ENCODE measurements around the gene COL23A1.
A peak's percentile ranks its signal among the peaks of the same experiment; 100 is the strongest.
"Not testable (repeated sequence)": the region's sequence is repeated elsewhere in the genome, so short reads cannot be mapped to it uniquely, and the experiment has no call there.

COL23A1 gene

GRCh38 chr5:178587763-178588611 lies 2.2 kb downstream of the COL23A1 start:
- DNase-seq = peak; percentile 11

DNA sequence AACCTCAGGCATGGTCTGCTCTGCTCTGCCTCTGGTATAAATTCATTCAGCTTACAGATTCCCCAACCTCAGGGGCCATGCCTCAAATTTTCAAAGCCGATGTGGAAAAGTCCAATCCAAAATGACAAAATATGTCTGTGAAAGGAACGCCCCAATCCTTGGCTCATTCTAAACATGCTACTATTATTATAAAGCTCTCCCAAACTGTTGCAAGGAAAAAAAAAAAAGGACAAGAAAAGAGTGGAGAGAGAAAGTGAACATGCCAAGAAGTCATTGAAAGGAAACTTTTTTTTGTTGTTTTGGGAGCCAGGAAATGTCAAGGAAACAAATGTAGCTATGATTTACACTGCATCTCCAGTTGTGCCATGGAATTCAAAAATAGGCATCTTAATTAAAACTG lies 3.8 kb downstream of the COL23A1 start:
- DNase-seq = no peak

GRCh38 chr5:178585421-178585820 lies 4.8 kb downstream of the COL23A1 start:
- not testable (repeated sequence) for DNase-seq

GRCh38 chr5:178583279-178583678 lies 6.9 kb downstream of the COL23A1 start:
- no peak for DNase-seq

GRCh38 chr5:178582291-178582690 lies 7.9 kb downstream of the COL23A1 start:
- DNase-seq = no peak

- DNase-seq = no peak
Observed at GRCh38 chr5:178581621-178582020, 8.6 kb downstream of the COL23A1 start.

DNA sequence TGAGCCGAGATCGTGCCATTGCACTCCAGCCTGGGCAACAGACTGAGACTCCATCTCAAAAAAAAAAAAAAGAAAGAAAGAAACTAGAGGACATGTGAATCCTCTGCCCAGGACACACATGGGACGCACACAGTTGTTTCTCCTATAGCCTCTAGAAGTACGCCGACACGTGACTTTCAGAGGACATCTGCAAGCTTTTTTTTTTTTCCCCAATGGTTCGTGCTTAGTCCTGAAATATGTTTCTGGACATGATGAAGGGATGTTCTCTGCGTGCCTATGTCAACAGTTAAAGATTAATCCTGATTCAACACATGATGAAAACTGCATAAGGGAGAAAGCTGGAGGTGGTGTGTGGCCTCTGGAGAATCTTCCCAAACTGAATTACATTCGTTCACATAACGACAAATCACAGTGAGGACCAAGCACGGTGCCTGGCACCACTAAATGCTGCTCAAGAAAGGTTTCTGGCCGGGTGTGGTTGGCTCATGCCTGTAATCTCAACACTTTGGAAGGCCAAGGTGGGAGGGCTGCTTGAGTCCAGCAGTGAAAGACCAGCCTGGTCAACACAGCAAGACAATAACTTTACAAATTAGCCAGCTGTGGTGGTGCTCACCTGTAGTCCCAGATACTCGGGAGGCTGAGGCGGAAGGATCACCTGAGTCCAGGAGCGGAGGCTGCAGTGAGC lies 9.8 kb downstream of the COL23A1 start:
- DNase-seq = no peak

GRCh38 chr5:178577944-178578343 lies 12.2 kb downstream of the COL23A1 start:
- no peak for DNase-seq

GRCh38 chr5:178577376-178577839 lies 12.8 kb downstream of the COL23A1 start:
- DNase-seq = no peak

DNA sequence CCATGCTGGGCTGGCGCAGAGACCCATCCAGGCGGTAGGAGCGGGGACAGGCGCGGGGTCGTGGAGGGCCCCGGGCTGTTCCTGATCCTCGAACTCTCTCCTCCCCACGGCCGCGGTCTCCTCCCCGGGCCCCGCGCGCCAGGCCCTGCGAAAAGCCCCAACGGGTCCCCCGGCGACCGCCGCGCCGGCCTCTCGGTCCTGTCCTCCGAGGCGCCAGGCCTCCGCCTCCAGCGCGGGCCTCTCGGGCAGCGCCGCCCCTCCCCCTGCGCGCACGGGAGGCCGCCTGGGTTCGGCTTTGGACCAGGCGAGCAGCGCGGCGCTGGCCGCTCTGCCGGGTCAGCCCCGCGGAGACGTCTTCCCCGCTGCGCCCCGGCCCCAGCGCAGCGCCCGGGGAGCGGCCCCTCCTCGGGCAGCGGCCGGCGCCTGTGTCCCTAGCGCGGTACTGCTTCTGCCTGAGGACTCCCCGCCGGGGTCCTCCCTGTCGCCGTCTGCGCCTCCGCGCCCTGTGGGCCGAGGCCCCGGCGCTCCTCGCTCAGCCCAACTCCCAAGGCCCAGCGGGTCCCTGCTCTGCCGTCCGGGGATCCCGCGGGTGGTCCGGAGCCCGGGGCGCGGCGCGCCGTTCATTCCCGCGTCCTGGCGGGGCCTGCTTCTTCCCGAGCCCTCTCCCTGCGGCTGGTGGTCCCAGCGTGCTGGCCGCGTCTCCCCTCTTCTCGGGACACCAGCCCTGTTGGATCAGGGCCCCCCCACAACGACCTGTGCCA lies 13.4 kb downstream of the COL23A1 start:
- no peak for DNase-seq

- DNase-seq = no peak
Observed at GRCh38 chr5:178573216-178573615, 17.0 kb downstream of the COL23A1 start.

DNA sequence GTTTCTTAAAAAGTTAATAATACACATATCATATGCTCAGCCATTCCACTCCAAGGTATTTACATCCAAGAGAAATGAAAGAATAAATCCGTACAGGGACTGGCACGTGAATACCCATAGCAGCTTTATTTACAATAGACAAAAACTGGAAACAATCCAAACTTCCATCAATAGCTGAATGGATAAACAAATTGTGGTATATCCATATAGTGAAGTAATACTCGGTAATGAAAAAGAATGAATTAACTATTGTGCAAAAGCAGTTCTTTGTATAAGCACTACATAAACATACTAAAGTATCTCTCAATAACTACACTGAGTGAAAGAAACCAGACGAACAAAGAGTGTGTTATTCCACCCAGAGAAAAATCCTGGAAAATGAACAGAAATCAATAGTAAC lies 17.6 kb downstream of the COL23A1 start:
- no peak for DNase-seq

GRCh38 chr5:178569485-178569884 lies 20.7 kb downstream of the COL23A1 start:
- no peak for DNase-seq

DNA sequence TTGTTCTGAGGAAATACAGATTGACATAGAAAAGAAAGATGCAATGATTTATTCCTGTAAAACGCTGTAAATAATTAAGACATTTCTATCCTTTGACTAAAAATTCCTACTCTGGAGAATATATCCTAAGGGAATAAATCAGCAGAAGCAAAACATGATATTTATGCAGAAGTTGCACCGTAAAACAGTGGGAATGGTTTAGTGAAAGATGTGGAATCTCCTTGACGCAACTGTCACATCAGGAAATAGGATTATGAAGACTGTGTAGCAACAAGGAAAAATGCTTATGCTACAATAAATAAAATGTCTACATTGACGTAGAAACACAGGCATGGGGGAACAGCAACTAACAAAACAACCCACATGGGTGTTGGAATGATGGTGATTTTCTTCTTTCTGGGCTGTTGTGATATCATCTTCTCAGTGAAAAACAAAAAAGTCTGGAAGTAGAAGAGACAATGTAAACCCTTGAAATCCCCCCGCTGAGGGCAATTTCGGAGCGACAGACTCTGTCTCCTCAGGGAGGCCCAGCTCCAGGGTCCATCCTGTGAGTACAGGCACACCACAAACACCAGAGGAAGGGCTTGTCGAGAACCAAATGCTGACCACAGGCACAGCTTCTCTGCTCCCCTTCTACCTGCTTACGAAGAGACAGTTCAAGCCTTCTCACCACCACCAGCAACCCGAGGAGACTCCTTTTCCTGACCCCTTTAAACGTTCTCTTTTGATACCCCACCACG lies 25.2 kb downstream of the COL23A1 start:
- no peak for DNase-seq

GRCh38 chr5:178564397-178564796 lies 25.8 kb downstream of the COL23A1 start:
- DNase-seq = no peak

DNA sequence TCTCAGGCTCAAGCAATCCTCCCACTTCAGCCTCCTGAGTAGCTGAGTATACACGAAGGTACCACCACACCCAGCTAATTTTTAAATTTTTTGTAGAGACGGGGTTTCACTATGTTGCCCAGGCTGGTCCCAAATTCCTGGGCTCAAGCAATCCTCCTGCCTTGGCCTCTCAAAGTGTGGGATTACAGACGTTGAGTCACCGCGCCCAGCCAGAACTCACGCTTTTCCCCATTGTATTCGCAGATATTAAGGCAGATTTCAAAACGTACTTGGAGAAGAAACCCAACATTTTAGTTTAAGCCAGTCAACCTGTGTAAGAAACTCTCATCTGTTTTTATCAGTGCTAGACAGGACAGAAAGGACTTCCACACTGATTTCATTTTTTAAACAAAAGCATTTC lies 26.6 kb downstream of the COL23A1 start:
- no peak for DNase-seq

DNA sequence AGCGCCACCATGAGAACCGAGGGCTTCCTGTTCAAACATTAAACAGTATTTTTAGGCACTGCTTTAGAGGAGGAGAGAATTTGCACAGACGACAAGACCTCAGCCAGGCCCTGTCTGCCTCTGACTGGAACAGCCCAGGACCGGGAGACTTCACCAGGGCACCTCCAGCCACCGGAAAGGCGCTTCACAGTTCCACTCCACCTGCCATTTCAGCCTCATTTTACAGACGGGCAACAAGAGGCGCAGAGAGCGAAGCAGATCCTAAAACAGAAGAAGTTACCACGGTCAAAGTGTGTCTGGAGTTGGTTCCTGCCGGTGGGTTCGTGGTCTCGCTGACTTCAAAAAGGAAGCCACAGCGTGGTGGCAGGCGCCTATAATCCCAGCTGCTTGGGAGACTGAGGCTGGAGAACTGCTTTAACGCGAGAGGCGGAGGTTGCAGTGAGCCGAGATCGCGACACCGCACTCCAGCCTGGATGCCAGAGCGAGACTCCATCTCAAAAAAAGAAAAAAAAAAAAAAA lies 28.4 kb downstream of the COL23A1 start:
- no peak for DNase-seq

DNA sequence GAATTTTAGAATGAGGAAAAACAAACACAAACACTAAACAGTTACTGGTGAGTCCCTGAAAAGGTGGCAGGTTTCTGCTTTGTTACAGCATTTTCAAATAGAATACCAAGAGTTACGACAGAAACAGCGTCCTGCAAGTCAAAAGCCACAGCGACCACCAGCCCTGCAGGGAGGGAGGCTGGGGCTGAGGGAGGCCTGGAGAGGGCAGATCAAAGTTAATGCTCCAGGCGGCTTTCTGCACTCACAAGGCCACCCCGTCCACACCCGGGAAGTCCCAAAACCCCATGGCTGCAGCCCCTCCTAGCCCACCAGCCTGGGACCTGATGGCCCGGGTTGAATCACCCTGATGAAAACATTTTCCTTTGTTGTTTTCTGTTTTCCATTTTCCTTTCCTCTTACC lies 29.3 kb downstream of the COL23A1 start:
- DNase-seq = no peak

DNA sequence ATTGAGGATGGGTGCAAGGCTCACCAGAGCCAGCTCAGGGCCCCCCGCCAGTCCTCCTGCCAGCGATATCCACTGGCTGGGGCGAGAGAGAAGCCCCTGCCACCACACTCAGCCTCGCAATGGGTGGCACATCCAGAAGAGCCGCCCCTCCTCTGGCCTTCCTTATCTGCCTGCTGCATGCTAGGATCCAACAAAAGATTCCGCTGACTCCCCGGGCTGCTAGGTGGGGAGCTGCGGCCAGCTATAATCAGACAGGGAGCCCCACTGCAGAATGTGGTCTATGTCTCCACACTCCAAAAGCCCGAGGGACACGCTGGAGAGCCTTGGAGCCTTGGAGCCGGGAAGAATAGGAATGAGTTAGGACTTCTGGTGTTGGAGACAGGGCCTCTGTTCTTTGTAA lies 32.8 kb downstream of the COL23A1 start:
- no peak for DNase-seq

GRCh38 chr5:178555771-178556211 lies 34.4 kb downstream of the COL23A1 start:
- no peak for DNase-seq

- DNase-seq = no peak
Observed at GRCh38 chr5:178555005-178555404, 35.2 kb downstream of the COL23A1 start.

DNA sequence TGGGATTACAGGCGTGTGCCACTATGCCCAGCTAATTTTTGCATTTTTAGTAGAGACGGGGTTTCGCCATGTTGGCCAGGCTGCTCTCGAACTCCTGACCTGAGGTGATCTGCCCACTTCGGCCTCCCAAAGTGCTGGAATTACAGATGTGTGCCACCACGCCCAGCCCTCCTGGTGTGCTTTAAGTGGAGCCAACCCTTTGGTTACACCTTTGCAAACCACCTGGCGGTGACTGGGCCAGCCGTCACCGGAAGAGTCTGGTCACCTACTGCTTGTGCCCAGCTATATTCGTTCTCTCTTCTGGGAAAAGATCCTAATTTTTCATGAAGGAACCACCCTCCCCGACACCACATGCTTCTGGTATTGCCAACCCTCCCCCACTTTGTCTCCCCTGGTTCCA lies 35.9 kb downstream of the COL23A1 start:
- no peak for DNase-seq

DNA sequence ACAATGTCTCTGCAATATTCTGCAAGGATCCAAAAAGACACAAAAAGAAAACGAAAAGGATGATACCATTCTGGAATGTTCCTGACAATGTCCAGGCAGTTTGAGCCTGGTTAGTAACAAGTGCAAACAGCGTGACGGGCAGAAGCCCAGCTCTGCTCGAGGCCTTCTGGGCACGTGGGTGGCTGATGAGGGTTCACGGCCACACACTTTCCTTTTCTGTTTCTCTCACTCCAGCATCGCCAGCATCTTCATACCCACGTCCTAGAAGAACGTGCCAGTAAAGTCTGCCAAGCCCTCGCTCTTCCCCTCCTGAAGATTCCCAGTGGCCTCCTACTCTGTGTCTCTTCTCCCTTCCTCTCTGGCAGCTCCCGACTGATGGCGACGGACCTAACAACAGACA lies 36.7 kb downstream of the COL23A1 start:
- no peak for DNase-seq

Measured in NCI-H82 (cell line).